T1000 (cell line): ENCODE measurements around the gene HSP90AA1.

ENCODE experiments used
- DNase-seq: peaks from one replicate; lab custom pipeline; 2025; ENCODE audit warnings: mixed read lengths; lab: John Stamatoyannopoulos, UW

HSP90AA1 gene

GRCh38 chr14:102039157-102039556 lies 47.7 kb downstream of the HSP90AA1 start:
- DNase-seq, result no peak

GRCh38 chr14:102037686-102038085 lies 49.2 kb downstream of the HSP90AA1 start:
- DNase-seq, result no peak

- no peak for DNase-seq
These were observed 50.9 kb downstream of the HSP90AA1 start for GRCh38 chr14:102035914-102036313.

- DNase-seq, result no peak
These were observed 52.5 kb downstream of the HSP90AA1 start for GRCh38 chr14:102034301-102034700.

GRCh38 chr14:102033241-102033640 lies 53.6 kb downstream of the HSP90AA1 start:
- DNase-seq, result no peak
